T-helper 2 cell treated with Interferon-gamma antibody and Interleukin-4, amounts not matched to agents 100 ng/mL and 5 ng/mL, for 36 hours (primary cell): Measurements from ENCODE around the gene BBX. TPM values are rescaled to one million over a fixed set of nuclear protein-coding genes. Genes with fewer than 3 reads are reported as not detected.

ENCODE experiments used
- intact Hi-C: fragments of 100-400 bp; cut with micrococcal nuclease; formaldehyde crosslinking; loops from one replicate; pipeline ENCODE4 v1.15.1; 2023
- total RNA-seq: library from RNA; stranded (reverse); gene quantifications from 2 replicates; pipeline ENCODE4 v1.2.3, GENCODE V29; 2022

Gene BBX
- total RNA-seq, 1 donor from 2014 or later, result 28.0 TPM

DNA sequence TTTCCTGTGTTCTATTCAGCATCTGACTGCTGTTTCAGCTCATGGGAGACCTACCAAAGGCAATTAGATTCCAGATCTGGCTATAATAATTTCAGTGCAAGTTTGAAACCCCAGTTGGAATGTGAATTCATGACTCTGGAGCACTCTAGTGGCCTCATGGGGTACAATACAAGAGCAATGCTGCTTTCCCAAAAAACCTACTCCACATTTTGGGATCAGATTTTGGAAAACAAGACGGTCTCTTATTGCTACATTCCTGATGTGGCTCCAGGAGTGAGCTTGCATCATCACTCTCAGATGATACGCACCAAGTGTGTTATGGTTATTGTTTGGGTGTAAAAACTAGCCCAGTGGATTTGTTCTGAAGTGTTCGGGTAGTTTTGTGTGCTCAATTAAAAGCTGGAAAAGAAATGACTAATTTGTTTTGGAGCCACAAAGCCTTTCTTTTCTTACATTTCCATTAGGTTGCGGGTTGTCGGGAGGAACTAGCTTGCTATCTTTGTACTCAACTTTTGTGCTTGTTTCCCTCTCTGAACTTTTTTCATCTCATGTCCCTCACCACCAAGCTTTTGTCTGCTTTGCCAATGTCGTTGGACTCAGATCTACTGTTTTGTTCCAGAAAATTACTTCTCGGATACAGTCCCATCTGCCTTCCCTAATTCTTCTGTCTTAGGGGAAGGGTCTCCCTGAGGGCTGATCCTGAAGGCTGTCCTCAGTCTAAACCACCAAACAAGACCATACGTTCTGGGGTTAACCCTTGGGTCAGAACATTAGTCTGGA is 272.1 kb downstream of the BBX start:
- intact Hi-C loops, result no loop called here

DNA sequence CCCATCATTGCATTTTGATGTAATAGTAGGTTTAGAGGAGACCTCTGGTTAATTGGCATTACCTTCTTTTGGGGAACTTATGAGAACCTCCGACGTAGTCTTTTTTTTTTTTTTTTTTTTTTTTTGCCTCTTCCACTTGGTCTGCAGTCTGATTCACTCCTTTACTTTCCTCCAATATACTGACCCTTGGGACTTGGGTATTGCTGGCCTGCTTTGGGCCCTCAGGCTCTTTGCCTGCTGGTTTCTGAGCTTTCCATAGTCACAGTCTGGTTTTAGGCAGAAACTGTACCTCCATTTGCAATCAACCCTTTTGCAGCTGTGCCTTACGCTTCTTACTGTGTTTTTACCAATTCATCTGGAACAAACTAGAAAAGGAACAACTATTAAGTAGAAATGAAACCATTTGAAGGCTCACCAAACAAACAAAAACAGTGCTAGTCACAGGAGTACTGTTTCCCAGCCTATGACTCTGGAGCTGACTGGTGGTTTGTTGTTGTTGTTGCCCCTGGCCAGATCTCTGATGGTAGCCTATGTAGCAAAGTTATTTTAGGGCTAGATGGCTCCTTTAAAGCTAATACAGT is 272.8 kb downstream of the BBX start:
- intact Hi-C loops, result no loop called here

DNA sequence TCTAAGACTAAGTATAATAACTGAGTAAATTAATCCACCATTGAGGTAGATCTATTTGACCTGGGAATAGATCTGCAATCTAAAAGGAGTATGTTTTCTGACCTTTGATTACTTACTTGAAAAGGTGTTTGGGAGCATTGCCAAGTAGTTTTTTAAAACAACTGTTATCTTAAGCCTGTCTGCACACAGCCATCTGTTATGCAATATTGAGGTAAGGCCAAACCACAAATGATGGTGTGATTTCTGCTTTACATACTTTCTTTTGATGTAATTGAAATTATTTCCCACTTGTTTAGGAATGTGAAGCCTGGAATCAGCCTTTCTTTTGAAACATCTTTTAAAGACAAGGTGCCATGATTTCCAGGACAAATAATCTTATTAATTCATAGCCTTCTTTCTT is 274.0 kb downstream of the BBX start:
- intact Hi-C loops, result no loop called here

DNA sequence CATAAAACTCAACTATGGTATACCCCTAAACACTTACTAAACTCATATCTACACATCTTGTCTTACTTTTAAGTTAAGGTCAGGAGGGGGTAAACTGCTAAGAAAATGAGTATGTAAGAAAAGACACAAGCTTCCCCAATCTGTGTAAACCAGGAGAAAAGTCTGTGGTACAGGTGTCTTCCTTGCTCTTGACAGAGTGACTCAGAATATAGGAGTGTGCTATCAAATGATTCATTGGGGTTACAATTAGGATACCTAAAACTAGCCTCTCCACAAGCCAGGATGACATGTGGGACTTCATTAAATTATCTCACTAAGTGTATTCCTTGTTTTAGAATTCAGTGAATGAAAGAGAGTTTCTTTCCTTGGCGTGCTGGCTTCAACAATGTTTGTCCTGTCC is 274.8 kb downstream of the BBX start:
- intact Hi-C loops, result no loop called here

DNA sequence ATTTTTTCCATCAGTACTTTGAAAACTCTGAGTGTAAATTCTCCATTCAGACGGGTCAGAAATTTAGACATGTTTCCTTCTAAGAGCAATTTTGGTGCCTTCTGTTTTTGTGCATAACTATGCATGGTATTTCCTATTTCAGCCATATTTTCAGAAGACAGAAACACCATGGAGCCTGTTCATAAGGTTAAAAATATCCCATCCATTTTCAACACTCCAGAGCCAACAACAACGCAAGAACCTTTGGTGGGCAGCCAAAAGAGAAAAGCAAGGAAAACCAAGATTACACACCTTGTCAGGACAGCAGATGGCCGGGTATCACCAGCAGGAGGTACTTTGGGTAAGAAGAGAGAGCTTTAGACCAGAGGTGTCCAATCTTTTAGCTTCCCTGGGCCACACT is 275.6 kb downstream of the BBX start:
- intact Hi-C loops, result no loop called here

DNA sequence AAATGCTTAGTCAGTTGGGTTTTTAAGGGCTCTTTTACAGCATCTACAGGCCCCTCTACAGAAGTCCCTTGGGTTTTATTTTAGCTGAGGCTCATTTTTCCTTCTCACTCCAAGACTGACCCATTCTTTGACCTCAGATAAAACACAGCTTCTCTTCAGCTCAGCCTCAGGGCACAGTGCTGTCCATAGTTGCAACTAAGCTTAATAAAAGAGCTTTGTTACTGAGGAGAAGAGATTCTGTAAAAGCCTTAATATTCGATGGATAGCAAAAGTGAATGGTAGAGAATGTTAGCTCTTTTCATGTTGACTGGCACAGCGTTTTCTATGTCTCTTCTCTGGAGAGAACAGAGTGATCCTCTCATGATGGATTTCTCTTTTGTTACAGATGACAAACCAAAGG is 277.9 kb downstream of the BBX start:
- intact Hi-C loops, result no loop called here

DNA sequence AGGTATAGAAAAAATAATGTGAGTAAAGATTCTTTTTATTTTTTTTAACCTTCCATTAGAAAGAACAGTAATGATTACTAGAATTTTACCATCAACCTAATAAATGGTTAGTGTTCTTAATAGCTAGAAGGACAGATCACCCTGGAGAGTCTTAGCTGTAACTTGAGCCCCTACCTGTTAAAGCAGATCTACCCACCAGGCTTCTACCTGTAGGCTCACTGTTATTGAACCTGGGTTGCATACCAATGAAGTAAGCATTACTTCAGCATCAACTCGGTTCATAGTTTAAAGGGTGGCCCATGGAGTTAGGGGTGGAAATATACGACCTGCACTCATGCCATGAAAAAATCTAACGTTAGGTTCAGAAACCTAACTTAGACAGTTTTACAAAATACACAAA is 280.4 kb downstream of the BBX start:
- intact Hi-C loops, result no loop called here

DNA sequence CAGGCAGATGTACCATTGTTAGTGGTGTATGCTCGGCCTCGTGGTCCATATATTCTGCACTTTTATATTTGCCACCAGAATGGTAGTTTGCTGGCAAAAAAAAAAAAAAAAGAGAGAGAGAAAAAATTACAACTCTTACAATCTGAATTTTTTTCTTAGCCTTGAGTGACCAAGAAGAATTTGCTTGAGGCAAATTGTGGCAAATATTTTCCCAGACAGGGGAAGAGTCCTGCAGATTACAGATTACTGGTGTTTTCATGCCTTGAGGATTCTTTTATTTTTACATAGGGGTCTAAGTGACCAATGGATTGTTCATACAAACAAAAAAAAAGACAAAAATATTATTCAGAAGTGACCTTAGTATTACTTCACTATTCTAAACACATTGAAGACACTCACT is 283.3 kb downstream of the BBX start:
- intact Hi-C loops, result no loop called here

DNA sequence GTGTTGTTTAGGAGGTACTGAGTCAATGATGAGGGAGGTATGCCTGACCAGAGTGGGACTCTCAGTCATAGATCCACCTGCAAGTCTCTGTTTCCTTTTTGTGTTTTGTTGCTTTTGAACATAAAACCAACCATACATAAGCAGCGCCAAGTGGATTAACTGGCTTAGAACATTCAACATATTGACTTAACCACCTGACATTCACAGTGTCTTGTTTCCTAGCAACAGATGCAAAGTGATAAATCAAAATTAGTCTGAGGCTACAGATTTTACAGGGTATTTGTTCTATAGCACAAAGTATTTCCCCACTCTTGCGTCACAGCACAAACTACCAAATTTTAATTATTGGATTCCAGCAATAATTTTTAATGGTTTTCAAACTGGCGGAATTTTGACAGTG is 283.8 kb downstream of the BBX start:
- intact Hi-C loops, result no loop called here

DNA sequence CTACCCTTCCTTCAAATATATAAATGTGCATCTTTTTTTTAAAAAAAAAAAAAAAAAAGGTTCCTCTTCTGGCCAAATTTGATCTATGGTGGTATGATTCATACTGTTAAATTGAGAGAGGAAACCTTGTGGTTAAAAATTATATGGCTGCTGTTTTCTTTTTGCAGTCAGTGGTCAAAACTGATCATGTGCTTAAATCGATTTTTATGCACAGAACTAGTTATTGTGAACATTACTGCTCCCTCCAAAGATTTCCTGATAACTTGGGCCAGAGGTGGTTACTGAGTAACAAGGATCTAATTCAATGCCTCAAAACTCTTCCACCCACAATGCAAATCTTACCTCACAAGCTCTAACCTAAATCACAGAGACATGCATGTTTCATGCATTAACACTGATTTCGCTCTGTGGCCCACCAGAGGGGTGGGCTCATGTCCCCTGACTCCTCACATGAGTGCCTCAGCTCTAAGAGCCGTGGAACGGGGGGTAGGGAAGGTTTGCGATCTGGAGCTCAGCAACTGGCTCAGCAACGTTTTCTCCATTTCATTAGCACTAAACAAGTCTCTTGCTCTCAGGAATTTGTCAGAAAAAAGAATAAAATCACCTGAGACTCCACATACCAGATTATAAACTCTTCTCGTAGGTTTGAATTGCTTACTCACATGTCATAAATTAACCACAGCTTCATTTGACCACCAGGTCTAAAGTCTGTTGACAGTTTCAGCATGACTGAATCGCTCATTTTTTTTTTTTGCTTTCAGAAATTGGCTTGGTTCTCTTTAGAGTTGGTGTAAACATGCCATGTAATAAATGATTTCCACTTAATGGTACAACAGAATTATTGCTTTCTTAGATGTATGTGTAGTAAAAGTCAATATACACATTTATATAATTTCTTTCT is 287.7 kb downstream of the BBX start:
- intact Hi-C loops, result no loop called here

DNA sequence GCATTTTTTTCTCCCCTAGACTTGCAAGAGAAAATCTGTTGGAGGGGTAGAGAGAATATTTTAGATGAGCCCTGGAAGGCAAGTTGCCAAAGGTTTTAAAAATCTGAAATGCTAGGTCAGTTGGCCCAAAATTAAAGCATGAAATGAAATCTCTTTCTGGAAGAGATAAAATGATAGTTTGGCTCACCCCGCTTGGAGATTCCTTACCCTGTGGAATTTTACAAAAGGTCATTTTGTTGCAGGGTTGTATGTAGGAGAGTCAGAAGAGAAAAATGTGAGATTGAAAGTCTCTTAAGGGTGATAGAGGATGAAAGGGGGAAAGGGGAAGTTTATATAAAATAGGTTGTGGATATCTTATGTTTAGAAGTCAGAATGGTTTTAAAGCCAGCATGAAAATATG is 290.3 kb downstream of the BBX start:
- intact Hi-C loops, result no loop called here

DNA sequence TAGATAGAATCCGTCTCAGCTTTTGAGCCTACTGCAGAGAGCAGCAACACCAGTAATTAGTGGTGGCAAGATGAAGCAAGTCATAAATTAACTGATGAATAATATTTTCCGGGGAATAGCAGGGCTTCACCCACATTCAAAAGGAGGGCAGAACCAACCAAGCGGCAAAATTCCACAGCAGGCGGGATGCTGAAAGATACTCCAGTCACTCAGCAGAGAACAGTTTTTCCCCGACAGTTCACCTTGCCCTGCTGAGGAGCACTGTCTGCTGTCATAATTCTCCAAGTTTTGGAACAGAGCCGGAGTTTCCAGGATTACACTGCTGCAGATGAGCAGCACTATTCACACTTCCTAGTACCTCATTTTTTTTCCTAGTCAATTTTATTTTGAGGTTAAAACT is 293.3 kb downstream of the BBX start:
- intact Hi-C loops, result no loop called here

DNA sequence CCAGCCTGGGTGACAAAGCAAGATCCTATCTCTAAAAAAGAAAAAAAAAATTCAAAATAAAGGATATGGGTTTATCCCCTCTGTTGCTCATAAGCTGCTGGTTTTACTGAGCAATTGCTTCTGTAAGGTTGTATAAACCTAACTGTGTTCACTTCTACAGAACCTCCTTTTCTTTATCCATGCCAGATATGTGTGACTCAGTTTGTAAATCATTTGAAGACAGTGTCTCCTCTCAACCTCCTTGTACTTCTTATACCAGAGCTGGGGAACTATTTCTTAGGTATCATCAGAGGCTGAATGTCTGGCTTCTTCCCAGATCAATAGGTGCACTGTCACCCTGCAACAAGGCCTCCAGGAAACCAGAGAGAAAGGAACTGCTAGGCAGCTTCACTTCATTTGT is 294.3 kb downstream of the BBX start:
- intact Hi-C loops, result no loop called here

DNA sequence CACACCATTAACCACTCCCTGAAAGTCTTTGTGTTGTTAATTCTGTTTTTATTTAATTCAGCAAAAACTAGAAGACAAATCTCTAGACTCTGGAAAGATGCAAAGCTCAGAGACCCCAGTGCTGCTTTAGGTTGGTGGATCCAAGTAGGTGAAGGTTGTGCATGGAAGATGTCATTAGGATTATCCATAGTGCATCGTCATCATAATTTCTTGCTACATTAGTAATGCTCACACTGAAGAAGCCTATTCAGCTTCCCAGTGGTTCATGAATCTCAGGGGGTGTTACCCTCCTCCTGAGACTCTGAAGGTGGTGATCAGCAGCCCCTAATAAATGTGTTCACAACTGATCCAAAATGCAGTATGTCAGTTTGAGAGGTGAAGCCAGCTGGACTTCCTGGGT is 295.3 kb downstream of the BBX start:
- intact Hi-C loops, result no loop called here

DNA sequence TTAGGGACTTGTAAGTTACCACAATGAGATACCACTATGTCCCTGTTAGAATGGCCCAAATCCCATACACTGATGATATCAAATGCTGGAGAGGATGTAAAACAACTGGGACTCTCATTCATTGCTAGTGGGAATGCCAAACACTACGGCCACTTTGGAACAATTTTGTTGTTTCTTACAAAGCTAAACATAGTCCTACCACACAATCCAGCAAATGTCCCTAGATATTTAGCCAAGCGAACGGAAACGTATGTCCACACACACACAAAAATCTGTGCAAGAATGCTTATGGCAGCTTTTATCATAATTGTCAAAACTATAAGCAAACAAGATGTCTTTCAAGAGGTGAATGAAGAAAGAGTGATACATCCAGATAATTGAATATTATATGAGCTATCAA is 296.9 kb downstream of the BBX start:
- intact Hi-C loops, result no loop called here

DNA sequence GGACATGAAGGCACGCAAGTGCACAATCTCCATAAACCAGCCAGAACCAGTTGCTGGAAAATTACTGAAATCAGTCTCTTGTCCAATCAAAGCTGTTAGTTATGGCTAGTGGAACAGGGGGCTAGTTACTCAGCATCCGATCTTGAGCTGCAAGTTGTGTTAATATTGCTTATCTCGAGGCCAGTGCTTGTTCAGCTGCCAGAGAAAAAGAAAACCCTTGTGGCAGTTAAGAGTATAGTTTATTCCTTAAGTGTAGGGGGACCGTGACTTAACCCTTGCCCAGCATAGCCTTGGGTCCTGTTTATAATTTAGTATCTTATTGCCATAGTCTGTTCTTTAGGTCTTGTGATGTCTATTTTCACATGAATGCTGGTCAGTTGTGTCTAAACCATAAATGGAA is 299.5 kb downstream of the BBX start:
- intact Hi-C loops, result no loop called here

DNA sequence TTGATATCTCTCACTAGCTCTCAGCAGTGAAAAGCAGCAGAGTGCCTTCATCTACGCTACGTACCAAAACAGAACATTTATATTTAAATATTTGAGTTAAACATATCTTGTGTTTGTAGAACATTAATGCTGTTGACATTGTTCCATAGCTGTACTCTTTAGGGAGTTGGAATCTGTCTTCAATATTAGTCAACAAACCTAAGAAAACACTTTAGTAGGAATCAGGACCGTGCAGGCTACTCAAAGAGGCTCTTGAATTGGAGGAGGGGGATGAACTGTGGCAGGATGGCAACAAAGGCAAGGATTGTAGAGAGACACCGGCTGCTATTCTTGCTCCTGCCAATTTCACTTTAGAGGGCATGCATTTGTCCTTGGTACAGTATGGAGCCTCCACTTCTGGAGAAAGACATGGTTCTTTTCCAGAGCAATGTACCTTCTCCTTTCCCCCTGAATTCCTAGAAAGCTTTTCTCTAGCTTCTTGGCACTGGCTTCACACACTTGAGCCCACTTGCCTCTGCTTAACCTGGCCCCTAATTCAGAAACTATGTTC is 302.1 kb downstream of the BBX start:
- intact Hi-C loops, result no loop called here

DNA sequence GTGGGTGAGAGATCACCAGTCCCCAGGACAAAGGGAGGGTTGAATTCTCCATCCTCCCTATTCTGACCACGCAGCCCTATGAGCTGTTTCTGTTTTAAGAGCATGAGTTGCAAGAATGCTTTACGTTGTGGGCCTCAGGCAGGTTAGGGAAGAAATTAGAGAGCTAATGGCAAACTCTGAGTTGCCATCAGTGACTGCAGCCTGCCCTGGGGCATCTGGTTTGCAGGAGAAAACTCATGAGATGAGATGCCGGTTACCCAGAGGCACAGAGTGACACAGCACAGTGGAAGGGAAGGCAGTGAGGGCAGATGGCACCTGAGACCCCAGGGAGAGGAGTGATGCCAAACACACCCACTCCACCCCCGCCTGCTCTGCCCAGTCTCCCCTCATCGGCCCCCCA is 302.8 kb downstream of the BBX start:
- intact Hi-C loops, result no loop called here

DNA sequence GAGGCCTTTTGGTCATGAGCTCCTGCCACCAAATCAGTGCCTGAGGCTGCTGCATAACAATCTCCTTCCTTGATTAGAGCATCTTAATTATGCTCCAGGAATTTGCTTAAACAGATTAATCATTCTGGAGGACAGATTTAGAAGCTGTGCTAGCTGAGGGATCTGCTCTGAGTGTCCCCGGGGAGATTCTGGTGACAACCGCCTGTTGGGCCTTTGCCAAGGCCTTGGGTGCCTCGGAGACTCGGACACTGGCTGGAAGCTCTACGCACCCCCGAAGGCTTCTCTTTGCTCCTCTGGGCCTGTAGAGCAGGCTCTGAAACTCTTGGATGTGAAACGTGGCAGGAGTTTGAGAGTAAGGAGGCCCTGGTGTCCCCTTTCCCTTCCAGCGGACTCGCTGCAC is 304.0 kb downstream of the BBX start:
- intact Hi-C loops, result no loop called here

DNA sequence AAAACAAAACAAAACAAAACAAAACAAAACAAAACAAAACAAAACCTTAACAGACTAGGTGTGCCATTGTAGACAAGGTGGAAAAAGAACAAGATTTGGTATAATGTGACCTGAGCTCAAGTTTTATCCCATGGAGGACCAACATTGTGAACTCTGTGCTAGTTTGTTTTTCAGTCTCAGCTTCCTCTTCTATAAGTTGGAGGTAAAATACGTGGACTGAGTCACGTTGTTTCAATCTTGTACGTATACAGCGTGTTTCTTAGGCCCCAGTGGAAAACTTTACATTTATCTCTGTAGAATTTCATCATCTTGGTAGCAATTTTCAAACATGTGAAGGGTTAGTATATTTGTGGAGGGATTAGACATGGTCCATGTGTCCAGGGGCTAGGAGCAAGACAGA is 306.4 kb downstream of the BBX start:
- intact Hi-C loops, result no loop called here

DNA sequence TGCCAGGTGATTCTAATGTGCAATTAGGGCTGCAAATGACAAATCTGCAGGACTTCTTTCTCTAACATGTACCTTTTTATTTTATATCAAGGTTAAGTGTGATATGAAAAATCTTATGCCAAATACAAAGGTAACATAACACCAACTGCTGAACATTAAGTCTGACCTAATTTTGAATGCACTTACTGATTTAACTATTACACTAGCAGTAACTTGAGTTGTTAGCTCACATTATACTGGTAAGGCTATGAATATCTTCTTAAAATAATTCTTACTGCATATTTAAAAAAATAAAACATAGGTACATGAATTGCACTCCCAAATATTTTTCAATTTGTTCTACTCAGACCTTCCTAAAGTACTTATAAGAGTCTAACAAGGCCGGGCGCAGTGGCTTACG is 308.8 kb downstream of the BBX start:
- intact Hi-C loops, result no loop called here

DNA sequence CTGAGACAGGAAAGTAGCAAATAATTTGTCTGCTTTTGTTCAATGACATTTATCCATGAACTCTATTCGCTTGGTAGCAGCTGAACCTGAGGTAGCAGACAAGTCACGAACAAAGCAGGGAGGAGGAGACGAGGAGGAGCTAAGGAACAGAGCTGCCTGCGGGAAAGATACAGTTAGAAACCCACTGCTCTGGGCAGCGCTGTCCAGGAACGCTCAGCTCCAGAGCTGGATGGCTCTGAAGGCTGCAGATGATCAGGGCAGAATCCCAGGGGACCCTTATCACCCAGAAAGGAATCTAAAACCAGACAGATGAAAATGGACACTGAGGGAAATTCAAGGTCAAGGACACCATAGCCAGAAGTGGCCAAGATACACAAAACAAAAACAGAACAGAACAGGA is 310.3 kb downstream of the BBX start:
- intact Hi-C loops, result no loop called here
